ENCODE measurements around the gene NOC4L. TPM values are rescaled to one million over a fixed set of nuclear protein-coding genes. Genes with fewer than 3 reads are reported as not detected.
"Not testable (repeated sequence)": the region's sequence is repeated elsewhere in the genome, so short reads cannot be mapped to it uniquely, and the experiment has no call there.

The NOC4L gene
- total RNA-seq, 1 experiment from 2014 or later = 14.8 TPM

DNA sequence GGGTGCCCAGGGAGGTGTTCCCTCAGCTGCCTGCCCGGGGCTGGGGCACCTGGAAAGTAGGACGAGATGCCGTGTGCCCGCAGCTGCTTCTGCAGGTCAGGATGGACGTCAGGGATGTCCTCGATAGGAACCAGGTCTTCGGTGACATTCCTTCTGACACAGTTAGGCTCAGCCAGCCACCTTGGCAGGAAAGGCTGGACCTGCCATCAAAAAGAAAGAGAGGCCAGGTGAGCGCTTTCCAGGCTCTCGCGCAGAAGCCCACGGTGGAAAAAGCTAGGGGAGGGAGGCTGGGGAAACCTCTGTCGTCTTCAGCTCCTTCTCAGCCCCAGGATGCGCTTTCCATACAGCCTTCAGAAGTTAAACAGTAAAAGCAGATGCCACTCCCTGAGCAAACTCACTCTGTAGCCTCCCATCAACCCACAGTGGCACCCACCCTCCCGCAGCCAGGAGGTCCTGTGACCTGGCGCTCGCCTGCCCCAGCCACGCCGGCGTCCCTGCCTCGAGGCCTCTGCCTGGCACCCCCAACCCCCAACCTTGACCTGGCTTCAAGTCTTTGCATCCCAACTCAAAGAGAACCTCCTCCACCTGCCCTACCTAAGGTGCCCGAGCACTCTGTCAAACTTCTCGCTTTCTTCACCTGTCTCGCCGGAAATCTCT lies 1.4 kb upstream of the NOC4L start:
- no peak for DNase-seq (ENCODE audit: low read depth)

DNA sequence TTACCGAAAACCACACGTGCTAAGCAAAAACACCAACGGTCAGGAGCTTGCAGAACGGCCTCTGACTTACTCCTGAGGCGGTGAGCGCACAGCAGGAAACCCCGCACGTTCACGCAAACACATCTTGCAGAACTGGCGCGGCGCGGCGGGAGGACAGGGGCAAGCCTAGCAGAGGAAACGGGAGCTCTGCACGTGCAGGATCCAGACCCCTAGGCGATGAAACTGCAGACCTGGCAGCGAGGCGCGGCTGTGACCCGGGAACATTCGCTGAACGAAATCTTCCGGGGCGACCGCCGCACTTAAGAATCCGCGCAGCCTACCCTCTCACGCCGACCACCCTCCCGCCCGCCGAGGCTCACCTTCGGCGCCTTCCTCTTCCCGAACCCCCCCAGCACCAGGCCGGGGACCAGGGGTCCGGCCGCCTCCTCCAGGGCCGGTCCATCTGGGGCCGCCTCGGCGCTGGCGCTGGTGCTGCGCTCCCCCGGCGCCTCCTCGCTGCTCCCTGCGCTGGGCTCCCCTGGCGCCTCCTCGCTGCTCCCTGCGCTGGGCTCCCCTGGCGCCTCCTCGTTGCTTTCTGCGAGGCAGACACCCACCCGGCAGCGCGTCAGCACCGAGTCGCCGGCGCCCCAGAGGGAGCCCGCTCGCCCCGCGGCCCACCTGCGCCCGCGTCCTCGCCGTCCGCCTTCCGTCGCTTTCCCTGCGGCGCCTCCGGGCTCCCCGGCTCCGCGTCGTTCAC lies 753 bp upstream of the NOC4L start:
- no peak for DNase-seq (ENCODE audit: low read depth)

DNA sequence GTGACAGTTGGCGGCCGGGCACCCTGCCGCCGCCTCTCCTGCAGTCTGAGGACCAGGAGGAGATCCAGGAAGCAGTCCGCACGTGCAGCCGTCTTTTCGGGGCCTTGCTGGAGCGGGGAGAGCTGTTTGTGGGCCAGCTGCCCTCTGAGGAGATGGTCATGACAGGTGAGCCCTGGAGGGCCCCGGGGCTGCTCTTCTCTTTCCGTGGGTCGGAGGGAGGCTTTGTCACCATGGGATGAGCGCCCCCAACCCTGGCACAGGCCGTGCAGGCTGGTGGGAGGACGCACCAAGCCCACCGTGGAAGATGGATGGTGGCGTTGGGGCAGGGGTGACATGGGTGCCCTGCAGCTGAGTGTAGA lies 532 bp downstream of the NOC4L start:
- no peak for DNase-seq (ENCODE audit: low read depth)

DNA sequence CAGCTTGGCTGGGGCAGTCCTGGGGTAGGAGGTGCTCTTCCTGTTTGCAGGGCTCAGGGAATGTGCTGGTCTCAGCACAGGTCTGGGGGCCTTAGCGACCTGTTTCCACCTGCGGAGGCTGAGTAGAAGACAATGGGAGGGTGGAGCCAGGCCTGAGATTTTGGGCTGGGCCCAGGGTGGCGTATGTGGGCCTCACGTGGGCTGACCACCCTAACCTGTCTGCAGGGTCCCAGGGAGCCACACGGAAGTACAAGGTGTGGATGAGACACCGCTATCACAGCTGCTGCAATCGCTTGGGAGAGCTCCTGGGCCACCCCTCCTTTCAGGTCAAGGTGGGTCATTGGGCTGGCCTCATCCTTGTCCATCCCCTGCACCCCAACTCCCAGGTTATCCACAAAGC lies 1.1 kb downstream of the NOC4L start:
- DNase-seq (ENCODE audit: low read depth) = no peak

DNA sequence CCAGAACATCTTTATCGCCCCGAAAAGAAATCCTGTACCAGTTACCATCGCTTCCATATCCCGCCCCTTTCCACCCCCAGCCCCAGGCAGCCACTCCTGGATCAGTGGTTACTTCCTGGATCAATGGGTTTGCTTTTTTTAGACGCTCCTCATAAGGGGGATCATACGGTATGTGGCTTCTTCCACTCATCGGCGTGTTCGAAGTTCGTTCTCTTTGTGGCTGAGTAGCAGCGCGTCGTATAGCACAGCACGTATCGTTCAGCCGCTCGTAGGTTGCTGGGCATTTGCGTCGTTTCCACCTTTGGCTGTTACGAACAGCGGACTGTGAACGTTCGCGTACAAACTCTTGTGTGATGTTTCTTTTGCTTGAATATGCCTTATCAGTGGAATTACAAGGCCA lies 1.8 kb downstream of the NOC4L start:
- no peak for DNase-seq (ENCODE audit: low read depth)

DNA sequence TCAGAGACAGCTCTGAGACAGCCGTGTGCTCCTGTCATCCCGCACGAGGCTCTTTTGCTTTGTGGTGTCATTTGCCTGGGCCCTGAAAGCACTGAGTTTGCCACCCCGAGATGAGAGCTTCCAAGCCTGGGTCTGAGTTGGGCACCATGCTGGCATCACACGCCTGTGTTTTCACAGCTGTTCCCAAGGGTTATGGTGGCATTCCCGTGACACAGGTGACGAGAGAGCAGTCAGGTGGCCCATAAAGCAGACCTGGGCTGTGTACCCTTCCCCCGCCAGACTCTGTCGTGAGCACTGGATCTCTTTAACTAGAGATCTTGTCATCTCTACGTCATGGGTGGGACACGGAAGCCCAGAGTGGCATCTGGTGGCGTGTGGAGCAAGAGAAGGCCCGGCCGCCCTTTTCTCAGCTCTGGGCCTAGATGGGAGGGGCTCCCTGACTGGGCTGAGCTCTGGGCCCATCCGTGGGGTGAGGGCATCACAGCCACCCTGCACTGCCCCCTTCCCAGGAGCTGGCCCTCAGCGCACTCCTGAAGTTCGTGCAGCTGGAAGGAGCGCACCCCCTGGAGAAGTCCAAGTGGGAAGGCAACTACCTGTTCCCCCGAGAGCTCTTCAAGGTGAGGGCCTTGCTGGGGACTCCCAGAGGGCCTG lies 2.6 kb downstream of the NOC4L start:
- DNase-seq (ENCODE audit: low read depth) = no peak

DNA sequence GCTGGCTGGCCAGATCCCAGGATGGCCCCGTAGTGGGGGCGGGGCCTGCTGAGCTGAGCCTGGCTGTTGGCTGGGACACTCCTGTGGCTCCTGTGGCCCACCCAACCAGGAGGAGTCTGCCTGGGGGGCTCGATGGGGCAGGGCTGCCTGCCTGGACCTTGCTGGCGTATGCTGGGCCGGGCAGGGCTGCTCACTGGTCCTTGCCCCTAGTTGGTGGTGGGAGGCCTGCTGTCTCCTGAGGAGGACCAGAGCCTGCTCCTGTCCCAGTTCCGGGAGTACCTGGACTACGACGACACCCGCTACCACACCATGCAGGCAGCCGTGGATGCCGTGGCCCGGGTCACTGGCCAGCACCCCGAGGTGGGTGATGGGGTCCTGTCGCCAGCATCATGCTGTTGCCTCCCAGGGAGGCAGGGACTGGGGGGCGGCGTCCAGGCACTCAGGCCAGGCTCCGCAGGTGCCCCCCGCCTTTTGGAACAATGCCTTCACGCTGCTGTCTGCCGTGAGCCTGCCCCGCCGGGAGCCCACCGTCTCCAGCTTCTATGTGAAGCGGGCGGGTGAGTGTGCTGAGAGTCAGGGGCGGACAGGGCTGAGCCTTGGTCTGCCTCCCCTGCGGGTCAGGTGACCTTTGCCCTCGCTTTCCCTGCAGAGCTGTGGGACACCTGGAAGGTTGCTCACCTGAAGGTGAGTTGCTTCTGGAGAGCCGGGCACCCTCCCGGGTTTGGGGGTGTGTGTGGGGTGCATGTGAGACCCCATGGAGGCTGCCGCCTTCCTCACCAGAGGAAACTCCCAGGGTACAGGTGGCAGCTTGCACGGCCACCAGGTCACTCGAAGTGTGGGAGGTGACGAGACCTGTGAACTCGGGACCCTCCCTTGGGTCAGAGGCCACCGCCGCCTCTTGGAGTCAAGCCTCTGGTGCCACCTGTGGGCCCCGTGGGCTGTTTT lies 3.4 kb downstream of the NOC4L start:
- no peak for DNase-seq (ENCODE audit: low read depth)

DNA sequence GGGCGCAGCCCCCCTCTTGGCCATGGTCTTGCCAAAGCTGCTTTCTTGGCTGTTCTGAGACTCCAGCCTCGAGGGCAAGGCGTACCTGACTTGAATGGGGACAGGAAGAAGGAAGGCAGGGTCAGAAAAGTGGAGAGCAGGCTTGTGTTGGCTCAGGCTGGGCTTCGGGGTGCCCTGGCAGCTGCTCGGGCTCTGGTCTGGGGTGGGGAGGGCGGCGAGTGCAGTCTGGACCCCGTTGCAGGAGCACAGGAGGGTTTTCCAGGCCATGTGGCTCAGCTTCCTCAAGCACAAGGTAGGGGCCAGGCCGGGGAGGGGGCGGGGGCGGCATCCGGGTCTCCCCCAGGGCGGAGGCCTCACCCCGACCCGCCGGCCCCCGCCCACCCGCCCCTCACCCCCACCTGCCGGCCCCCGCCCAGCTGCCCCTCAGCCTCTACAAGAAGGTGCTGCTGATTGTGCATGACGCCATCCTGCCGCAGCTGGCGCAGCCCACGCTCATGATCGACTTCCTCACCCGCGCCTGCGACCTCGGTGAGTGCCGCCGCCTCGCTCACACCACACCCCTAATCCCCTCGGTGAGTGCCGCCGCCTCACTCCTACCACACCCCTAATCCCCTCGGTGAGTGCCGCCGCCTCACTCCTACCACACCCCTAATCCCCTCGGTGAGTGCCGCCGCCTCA lies 4.2 kb downstream of the NOC4L start:
- DNase-seq (ENCODE audit: low read depth) = no peak

DNA sequence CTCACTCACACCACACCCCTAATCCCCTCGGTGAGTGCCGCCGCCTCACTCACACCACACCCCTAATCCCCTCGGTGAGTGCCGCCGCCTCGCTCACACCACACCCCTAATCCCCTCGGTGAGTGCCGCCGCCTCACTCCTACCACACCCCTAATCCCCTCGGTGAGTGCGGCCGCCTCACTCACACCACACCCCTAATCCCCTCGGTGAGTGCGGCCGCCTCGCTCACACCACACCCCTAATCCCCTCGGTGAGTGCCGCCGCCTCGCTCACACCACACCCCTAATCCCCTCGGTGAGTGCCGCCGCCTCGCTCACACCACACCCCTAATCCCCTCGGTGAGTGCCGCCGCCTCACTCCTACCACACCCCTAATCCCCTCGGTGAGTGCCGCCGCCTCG lies 5.3 kb downstream of the NOC4L start:
- not testable (repeated sequence) for DNase-seq (ENCODE audit: low read depth)

DNA sequence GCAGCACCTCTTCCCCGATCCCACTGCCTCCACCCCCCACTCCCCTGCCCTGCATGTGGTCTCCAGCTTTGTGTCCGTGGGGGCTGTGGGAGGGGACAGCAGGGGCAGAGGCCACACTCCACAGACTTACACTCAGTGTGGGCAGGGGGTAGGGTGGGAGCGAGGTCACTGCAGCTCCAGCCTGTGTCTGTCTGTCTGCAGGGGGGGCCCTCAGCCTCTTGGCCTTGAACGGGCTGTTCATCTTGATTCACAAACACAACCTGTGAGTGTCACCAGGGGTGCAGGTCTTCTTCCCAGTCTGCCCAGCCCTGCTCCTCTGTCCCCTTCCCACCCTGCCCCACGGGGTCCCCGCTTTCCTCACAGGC lies 6.5 kb downstream of the NOC4L start:
- no peak for DNase-seq (ENCODE audit: low read depth)

DNA sequence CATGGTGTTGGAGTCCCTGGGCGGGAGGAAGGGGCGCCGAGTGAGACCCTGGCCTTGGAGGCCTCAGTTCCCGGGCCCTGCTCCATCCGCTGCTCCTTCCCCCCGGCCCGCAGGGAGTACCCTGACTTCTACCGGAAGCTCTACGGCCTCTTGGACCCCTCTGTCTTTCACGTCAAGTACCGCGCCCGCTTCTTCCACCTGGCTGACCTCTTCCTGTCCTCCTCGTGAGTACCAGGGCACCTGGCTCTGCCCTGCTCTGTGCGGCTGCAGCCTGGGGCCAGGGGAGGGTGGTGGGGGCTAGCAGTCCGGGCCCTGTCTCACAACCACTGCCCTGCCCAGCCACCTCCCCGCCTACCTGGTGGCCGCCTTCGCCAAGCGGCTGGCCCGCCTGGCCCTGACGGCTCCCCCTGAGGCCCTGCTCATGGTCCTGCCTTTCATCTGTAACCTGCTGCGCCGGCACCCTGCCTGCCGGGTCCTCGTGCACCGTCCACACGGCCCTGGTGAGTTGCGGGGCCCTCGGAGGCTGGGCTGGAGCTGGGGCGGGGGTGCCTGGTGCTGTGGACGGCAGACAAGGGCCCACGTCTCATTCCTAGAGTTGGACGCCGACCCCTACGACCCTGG lies 7.0 kb downstream of the NOC4L start:
- no peak for DNase-seq (ENCODE audit: low read depth)

DNA sequence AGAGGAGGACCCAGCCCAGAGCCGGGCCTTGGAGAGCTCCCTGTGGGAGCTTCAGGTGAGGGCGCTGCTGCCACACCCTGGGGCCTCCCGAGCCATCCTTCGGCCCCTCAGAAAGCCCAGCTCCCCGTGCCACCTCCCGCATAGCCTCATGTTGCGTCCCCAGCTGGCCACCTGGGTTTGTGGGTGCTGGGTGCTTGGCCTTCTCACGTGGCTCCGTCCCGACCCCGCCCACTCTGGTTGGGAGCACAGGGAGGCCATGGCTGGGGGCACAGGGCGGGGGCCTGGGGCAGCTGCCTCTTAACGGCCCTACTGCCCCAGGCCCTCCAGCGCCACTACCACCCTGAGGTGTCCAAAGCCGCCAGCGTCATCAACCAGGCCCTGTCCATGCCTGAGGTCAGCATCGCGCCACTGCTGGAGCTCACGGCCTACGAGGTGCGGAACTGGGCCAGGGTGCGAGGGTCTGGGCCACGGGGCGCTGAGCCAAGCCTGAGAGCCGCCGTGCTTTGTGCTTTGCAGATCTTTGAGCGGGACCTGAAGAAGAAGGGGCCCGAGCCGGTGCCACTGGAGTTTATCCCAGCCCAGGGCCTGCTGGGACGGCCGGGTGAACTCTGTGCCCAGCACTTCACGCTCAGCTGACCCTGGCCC lies 7.6 kb downstream of the NOC4L start:
- DNase-seq (ENCODE audit: low read depth) = no peak

DNA sequence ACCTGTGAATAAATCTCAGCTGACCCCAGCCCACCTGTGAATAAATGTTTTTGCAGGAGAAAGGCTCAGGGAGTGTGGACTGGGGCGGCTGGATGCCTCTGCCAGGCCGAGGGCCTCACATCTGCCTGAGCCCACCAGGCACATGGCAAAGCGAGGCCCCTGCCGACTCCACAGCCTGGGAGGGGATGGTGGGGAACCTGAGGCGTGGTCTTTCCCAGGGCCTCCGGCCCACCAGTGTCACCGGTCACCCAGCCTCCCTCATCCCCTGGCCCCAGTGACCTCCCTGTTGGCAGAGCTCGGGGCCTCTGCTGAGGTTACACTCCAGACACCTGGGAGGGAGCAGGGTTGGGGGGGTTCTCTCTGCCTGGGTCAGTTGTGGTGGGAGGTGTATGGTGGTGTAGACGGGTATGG lies 8.2 kb downstream of the NOC4L start:
- no peak for DNase-seq (ENCODE audit: low read depth)

DNA sequence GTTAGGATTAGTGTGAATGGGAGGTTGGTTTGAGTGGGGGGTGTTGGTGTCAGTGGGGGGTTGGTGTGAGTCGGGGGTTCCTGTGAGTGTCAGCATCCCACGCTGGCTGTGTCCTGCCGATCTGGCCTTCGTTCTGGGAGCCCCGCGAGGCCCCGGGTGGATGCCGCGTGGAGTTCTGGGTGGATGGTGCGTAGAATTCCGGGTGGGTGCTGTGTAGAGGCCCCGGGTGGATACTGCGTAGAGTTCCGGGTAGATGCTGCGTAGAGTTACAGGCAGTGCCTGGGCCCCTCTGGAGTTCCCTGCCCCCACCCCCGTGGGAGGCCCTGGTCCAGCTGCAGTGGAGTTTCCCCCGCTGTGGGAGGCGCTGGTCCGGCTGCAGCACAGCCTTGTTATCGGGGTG lies 8.7 kb downstream of the NOC4L start:
- DNase-seq (ENCODE audit: low read depth) = no peak

DNA sequence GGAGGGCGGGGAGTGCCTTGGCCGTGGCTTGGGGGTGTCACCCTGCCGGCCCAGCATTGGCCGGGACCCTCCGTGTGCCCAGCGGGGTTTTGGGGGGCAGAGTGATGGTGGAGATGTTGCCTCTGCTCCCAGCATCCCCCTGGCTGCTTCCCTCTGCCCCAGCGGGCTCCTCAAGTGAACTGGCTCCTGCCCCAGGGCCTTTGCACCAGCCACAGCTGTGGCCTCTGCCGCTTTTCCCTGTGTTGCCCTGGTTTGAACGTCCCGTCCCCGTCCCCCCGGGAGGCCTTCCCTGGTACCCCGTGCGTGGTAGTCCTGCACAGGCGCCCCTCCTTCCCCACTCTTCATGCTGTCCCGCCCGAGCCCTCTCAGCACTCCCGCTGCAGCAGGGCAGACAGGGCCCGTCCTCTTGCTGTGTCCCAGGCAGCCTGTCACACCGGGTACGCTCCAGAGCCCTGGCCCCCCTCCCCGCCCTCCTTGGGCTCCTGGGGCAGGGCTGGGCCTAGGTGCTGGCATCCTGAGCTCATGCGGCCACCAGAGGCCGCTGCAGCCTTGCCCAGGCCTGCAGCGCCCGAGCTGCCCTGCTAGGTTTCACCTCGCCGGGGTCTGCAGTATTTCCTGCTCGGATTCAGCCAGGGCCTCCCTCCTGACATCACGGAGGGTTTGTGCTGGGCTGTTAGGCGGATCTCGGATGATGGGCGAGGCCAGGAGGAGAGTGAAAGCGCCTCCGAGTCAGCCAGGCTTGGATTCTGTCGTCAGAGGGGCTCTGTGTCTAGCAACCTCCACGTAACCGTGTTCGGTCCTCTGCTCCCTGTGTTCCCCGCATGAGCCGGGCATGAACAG lies 9.5 kb downstream of the NOC4L start:
- peak; percentile 54 for DNase-seq (ENCODE audit: low read depth)

DNA sequence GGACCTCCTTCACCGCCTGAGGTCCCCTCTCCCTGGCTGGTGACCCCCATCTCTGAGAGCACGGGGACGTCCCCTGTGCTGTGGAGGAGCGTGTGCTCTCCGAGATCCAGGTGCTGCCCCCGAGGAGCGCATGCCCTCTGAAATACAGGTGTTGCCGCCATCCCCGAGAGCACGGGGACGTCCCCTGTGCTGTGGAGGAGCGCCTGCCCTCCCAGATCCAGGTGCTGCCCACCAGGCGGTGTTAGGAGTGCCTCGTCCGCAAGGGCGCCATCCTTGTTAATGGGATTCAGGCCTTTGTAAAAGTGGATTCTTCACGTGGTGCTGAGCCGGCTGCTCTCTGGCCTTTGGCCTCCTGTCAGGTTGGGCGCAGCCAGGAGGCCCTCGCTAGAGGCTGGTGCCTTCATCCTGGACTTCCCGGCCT lies 10.1 kb downstream of the NOC4L start:
- no peak for DNase-seq (ENCODE audit: low read depth)

DNA sequence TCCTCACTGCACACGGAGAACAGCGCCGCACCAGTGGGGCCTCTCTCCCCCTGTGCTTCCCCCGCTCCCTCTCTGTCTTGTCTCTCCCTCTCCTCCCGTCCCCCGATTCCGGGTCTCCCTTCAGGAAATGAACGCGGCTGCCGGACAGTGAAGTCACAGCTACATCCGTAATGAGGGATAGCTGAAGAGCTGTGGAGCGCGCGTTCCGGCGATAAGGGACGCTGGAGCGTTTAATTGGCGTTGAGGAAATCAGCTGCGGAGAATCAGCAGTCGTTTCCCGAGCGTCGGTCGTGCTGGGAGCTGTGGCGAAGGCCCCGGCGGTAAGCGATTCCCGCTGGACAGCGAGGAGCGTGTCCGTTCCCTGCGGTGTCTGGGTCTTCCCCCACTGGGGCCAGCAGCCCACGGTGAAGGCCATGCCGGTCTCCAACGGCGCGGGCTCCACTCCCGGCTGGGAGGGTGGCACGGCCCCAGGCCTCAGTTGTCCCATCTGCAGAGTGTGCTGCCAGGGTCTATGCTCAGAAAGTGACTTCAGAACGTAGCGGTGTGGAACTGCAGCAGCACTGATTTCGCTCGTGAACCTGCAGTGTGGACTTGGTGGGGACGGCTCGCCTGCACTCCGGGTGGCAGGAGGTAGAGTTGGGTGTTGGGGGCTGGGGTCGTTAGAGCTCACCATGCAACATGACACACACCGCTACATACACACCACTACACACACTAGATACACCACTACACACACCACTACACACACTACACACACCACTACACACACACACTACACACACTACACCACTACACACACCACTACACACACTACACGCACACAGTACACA lies 10.9 kb downstream of the NOC4L start:
- DNase-seq (ENCODE audit: low read depth) = peak; percentile 49

DNA sequence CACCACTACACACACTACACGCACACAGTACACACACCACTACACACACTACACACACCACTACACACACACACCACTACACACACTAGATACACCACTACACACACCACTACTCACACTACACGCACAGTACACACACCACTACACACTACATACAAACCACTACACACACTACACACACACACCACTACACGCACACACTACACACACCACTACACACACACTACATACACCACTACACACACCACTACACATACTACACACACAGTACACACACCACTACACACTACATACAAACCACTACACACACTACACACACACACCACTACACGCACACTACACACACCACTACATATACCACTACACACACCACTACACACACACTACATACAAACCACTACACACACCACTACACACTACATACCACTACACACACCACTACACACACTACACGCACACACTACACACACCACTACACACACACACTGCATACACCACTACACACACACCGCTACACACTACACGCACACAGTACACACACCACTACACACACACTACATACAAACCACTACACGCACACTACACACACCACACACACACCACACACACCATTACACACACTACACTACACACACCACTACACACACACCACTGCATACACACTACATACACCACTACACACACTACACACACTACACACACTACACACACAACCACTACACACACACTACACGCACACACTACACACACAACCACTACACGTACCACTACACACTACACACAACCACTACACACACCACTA lies 11.7 kb downstream of the NOC4L start:
- no peak for DNase-seq (ENCODE audit: low read depth)

All from RPMI7951 (cell line).